Measurements from ENCODE around the gene LPIN1. TPM values are rescaled to one million over a fixed set of nuclear protein-coding genes. Genes with fewer than 3 reads are reported as not detected.

The LPIN1 gene, protein sequence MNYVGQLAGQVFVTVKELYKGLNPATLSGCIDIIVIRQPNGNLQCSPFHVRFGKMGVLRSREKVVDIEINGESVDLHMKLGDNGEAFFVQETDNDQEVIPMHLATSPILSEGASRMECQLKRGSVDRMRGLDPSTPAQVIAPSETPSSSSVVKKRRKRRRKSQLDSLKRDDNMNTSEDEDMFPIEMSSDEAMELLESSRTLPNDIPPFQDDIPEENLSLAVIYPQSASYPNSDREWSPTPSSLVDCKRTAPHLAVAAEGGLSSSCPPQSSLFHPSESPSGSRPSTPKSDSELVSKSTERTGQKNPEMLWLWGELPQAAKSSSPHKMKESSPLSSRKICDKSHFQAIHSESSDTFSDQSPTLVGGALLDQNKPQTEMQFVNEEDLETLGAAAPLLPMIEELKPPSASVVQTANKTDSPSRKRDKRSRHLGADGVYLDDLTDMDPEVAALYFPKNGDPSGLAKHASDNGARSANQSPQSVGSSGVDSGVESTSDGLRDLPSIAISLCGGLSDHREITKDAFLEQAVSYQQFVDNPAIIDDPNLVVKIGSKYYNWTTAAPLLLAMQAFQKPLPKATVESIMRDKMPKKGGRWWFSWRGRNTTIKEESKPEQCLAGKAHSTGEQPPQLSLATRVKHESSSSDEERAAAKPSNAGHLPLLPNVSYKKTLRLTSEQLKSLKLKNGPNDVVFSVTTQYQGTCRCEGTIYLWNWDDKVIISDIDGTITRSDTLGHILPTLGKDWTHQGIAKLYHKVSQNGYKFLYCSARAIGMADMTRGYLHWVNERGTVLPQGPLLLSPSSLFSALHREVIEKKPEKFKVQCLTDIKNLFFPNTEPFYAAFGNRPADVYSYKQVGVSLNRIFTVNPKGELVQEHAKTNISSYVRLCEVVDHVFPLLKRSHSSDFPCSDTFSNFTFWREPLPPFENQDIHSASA
- total RNA-seq (10 to 100 TPM; 24.5 to 42.9 (median 38.7) TPM), polyA plus RNA-seq (15.3 TPM)
- long read RNA-seq, donor 1, full-length matches to known transcripts: 10 of 72 reads
- long read RNA-seq, donor 1, partial matches to known transcripts: 34 of 72 reads
- long read RNA-seq, donor 1, other reads (novel, unspliced or antisense): 28 of 72 reads
- long read RNA-seq, donor 2, full-length matches to known transcripts: 2 of 31 reads
- long read RNA-seq, donor 2, partial matches to known transcripts: 18 of 31 reads
- long read RNA-seq, donor 2, other reads (novel, unspliced or antisense): 11 of 31 reads
- long read RNA-seq, donor 3, full-length matches to known transcripts: 4 of 58 reads
- long read RNA-seq, donor 3, partial matches to known transcripts: 23 of 58 reads
- long read RNA-seq, donor 3, other reads (novel, unspliced or antisense): 31 of 58 reads
- long read RNA-seq, donor 4, full-length matches to known transcripts: 2 of 19 reads
- long read RNA-seq, donor 4, partial matches to known transcripts: 8 of 19 reads
- long read RNA-seq, donor 4, other reads (novel, unspliced or antisense): 9 of 19 reads

DNA sequence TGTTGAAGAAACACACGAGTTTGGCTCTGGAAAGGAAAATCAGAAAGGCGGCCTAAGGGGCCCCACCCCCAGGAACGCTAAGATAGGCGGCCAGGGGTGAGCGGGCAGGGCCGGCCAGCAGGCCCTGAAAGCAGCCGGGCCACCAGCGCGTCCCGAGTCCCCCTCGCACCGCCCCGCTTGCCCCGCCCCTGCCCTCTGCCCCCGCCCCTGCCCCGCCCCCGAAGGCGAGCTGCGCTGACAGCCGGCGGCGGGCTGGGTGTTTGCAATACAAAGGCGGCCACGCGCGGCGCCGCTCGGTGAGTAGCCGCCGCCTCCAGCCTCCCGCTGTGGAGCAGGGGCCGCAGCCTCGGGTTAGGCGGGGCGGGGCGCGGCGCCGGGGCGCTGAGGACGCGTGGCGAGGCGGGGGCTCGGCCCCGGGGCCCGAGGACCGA, at the start of gene LPIN1:
Gene LPIN1, plus strand, starts transcription at position 257 of the 431 bp plus-strand sequence. CDS start 18,910 bp downstream, outside the sequence.
- Histone ChIP-seq H3K4me1 (ENCODE audit: control insufficient read depth, insufficient read depth, low read length) (peaks cover 27% of the 10 kb centered on the region), H3K27ac (ENCODE audit: low read length) (peak within 1 kb of the TSS; percentile 84), H3K9me3 (ENCODE audit: control insufficient read depth, low read length) (no peaks in the 10 kb centered on the region), H3K4me3 (ENCODE audit: low read length) (peak within 1 kb of the TSS; percentile 81), H3K27me3 (ENCODE audit: control insufficient read depth, insufficient read depth) (no peaks in the 10 kb centered on the region)
- DNase-seq (peak; percentile 90 to 97 (median 96)), ATAC-seq (peak; percentile 85 to 89)
- WGBS: under 1% methylated on average over 49 of the region's 49 CpGs
- intact Hi-C loops (cut with DNase I): no loop called here

DNA sequence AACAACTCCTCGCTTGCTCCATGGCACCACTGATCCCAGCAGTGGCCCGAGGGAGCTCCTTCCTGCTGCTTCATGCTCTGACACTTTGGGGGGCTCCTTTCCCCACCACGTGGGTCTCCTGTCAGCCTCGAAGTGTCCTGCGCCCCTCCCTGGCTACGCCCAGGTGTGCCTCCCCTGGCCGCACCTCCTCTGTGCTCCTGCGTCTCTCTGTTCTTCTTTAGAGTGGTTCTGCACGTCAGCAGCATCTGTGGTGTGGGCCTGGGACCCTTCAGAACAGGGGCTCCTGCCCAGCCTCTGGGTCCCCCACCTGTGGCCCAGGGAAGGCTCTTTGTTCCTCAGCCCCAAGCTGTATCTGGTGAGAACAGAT, 49.7 kb upstream of the LPIN1 start:
- DNase-seq: peak in 1 of 3 donors; percentile 16
- no peaks in the 10 kb centered on the region for H3K9me3 ChIP-seq (ENCODE audit: control insufficient read depth, low read length)
- H3K4me1 ChIP-seq (ENCODE audit: control insufficient read depth, insufficient read depth, low read length): peaks cover 8% of the 10 kb centered on the region
- WGBS: 73% methylated on average over 9 of the region's 9 CpGs
- no peaks in the 10 kb centered on the region for H3K27me3 ChIP-seq (ENCODE audit: control insufficient read depth, insufficient read depth)
- intact Hi-C loops (cut with DNase I): loop anchor here in 2 of 4 donors (5.0 kb wide), 2 partner anchors 46 to 81 kb away; no protein-coding TSS in a partner anchor
- no peak for ATAC-seq
- no peak overlapping the region for H3K4me3 ChIP-seq (ENCODE audit: low read length)
- H3K27ac ChIP-seq (ENCODE audit: low read length): no peak overlapping the region

DNA sequence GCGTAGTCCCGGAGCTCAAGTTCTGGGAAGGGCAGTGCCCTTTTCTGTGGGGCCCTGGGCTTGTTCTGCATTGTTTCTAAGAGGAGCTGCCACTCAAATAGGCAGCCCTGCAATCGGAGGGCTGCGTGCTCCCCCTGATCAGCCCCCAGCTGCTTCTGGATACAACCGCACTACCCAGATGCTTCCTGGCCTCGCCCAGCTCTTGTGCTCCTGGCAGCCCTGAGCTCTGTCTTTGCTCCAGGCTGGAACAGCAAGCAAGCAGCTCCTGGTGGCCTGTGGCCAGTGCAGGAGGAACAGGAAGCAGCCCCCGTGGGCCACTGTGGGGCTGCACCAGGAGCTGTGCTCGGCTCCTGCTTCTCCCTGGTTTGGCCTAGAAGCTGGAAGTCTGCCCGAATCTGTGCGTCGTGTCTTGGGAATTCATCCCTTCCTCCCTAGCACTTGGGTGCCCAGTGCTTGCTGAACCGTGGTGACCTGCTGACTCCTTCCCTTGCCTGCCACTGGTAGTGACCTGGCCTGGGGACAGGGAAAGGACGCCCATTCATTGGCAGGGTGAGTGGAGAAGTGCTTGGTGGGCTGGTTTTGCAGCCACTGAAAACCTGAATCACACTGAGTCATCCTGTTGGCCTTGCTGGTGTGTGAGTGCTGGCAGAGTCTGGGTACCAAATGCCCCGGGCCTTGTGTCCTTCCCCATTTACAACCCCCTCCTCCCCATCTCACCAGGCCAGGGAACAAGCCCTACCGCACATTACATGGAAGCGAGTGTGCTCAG, 49.1 kb upstream of the LPIN1 start:
- peaks cover 8% of the 10 kb centered on the region for H3K4me1 ChIP-seq (ENCODE audit: control insufficient read depth, insufficient read depth, low read length)
- no peaks in the 10 kb centered on the region for H3K27me3 ChIP-seq (ENCODE audit: control insufficient read depth, insufficient read depth)
- no peak overlapping the region for H3K4me3 ChIP-seq (ENCODE audit: low read length)
- WGBS: 51% methylated on average over 16 of the region's 16 CpGs
- H3K9me3 ChIP-seq (ENCODE audit: control insufficient read depth, low read length): no peaks in the 10 kb centered on the region
- peak overlapping the region; percentile 27 for H3K27ac ChIP-seq (ENCODE audit: low read length)
- DNase-seq: peak in 2 of 3 donors; percentile 72 to 75
- intact Hi-C loops (cut with DNase I): loop anchor here in 2 of 4 donors (5.0 kb wide), 2 partner anchors 45 to 80 kb away; no protein-coding TSS in a partner anchor
- ATAC-seq: peak; percentile 4 to 43

DNA sequence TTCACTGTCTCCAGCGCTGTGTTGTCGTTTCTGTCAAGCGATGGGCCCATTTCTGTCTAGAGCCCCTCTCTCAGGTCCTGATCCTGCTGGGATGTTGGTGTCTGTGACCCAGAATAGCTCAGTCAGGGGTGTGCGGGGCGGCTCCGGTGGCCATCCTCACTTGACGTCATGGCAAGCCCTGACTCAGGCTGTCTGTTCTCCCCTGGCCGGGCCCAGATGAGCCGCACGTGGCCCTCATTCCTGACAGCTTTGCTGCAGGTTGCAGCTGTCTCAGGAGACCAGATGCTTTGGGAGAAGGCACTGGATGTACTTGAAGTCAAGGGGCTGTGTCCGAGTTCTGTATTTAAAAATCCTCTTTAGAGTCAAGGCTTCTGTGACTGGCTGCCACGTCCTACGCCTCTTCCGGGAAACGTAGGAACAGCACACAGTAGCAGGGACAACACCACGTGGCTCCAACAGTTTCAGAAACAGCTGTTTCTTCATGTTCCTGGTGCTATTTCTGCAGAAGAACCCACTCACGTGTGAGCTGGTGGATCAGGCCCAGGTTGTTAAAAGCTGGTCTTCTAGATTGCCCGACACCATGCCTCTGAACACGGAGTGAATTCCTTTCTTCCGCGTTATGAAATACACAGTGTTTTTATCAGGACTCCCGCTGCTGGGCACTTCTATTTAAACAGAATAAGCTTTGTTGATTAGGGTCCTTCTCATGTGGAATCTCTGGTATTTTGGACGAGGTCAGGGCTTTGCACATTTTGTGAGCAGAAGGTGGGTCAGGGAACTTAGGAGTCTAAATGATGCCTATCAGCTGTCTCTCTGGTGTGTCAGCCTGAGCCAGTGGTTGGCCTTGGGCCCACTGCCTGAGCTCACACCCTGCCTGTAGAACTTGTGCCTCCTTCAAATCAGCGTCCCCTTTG, 48.2 kb upstream of the LPIN1 start:
- WGBS: 45% methylated on average over 24 of the region's 24 CpGs
- Histone ChIP-seq H3K27me3 (ENCODE audit: control insufficient read depth, insufficient read depth) (no peaks in the 10 kb centered on the region), H3K27ac (ENCODE audit: low read length) (peak overlapping the region; percentile 27), H3K4me3 (ENCODE audit: low read length) (no peak overlapping the region), H3K9me3 (ENCODE audit: control insufficient read depth, low read length) (no peaks in the 10 kb centered on the region), H3K4me1 (ENCODE audit: control insufficient read depth, insufficient read depth, low read length) (peaks cover 8% of the 10 kb centered on the region)
- DNase-seq: peak; percentile 75 to 83 (median 79)
- ATAC-seq: peak; percentile 76 to 91
- intact Hi-C loops (cut with DNase I): loop anchor here in 2 of 4 donors (5.0 kb wide), 2 partner anchors 44 to 79 kb away; no protein-coding TSS in a partner anchor

DNA sequence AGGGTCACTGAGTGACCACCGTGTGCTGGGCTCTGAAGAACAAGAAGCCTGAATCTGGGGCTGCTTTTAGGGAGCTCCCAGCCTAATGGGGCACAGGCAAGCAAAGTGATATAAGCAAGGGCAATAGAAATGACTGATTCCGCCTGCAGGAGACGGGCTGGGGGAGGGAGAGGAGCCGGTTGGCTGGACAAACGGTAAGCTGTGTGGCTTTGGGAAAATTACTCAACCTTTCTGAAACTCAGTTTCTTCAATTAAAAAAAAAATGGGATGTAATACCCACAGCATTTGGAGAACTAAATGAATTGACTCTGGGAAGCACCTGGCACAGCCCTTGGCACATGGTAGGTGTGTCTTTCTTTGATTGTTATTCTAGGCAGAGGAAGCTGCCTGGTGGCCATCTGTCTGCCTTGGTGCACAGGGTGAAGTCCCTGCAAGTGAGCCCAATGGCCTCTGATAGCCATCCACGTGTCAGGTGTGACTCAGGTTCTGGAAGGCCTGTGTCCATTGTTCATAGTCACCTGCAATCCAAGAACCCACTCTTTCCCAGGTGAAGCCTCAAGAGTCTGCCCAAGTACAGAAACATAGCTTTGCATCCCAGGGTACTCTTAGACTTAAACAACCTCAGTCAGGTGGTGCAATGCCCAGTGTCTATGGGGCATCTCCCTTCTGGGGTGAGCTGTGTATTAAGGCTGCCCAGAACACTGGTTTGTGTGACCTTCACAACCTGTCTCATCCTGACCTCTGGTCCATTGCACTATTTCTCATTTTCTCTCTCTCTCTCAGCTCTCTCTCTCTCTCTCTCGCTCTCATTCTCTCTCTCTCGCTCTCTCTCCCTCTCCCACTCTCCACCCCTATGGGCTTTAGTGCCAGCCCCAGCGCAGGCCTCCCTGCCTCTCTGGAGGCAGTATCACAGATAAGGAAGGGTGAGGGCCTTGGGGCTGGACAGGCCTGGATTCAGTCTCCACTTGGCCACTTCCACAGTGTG, 46.5 kb upstream of the LPIN1 start:
- Histone ChIP-seq H3K9me3 (ENCODE audit: control insufficient read depth, low read length) (no peaks in the 10 kb centered on the region), H3K4me1 (ENCODE audit: control insufficient read depth, insufficient read depth, low read length) (peaks cover 8% of the 10 kb centered on the region), H3K4me3 (ENCODE audit: low read length) (no peak overlapping the region), H3K27ac (ENCODE audit: low read length) (no peak overlapping the region), H3K27me3 (ENCODE audit: control insufficient read depth, insufficient read depth) (no peaks in the 10 kb centered on the region)
- 77% methylated on average over 9 of the region's 9 CpGs for WGBS
- intact Hi-C loops (cut with DNase I): loop anchor here in 2 of 4 donors (5.0 kb wide), 2 partner anchors 42 to 77 kb away; no protein-coding TSS in a partner anchor
- DNase-seq: no peak
- no peak for ATAC-seq

DNA sequence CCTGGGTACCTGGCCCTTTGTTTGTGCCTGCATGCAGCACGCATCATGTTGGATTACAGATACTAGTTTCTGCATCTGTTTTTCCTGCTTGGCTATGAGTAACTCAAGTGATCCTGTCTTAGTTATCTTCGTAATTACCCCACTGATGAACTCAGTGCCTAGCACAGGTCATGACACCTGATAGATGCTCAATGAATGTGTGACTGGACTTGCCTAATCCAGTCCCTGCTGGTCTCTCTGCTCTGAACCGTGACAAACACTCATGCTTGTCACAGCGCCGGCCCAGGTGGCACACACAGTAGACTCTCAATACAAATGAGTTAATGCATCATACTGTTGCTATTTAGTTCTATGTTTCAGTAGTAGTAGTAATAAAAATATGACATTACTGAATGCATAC, 45.2 kb upstream of the LPIN1 start:
- H3K9me3 ChIP-seq (ENCODE audit: control insufficient read depth, low read length): no peaks in the 10 kb centered on the region
- no peaks in the 10 kb centered on the region for H3K27me3 ChIP-seq (ENCODE audit: control insufficient read depth, insufficient read depth)
- no peak for ATAC-seq
- intact Hi-C loops (cut with DNase I): no loop called here
- no peak overlapping the region for H3K4me3 ChIP-seq (ENCODE audit: low read length)
- H3K4me1 ChIP-seq (ENCODE audit: control insufficient read depth, insufficient read depth, low read length): peaks cover 8% of the 10 kb centered on the region
- no peak overlapping the region for H3K27ac ChIP-seq (ENCODE audit: low read length)
- 98% methylated on average over 5 of the region's 5 CpGs for WGBS
- DNase-seq: no peak

DNA sequence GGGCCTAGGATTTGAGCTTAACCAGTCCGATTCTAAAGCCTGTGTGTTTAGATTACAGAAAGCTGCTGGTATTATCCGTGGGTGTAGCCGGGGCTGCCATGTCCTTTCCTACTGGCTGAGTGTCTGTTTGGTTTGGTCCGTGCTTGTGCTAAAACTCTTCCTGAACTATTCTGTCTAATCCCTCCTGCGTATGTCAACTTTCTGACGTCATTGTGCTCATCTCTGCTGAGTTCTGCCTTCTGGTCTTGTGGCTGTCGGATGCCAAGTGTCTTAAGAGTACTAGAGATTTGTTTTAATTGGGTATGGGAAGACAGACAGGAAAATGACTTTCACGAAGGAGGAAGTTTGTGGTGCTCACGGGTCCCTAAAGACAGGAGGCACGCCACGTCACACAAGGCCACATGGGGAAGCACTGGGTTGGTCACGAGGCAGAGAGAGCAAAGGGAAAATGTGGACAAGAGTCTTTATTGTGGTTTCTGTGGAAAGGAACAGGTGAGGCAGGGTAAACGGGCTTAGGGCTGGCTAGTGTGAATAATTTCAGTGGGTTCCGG, 44.6 kb upstream of the LPIN1 start:
- ATAC-seq: no peak
- no peak overlapping the region for H3K4me3 ChIP-seq (ENCODE audit: low read length)
- 63% methylated on average over 14 of the region's 14 CpGs for WGBS
- H3K4me1 ChIP-seq (ENCODE audit: control insufficient read depth, insufficient read depth, low read length): peaks cover 8% of the 10 kb centered on the region
- H3K27me3 ChIP-seq (ENCODE audit: control insufficient read depth, insufficient read depth): no peaks in the 10 kb centered on the region
- no peaks in the 10 kb centered on the region for H3K9me3 ChIP-seq (ENCODE audit: control insufficient read depth, low read length)
- intact Hi-C loops (cut with DNase I): no loop called here
- DNase-seq: peak in 2 of 3 donors; percentile 37 to 69
- no peak overlapping the region for H3K27ac ChIP-seq (ENCODE audit: low read length)

DNA sequence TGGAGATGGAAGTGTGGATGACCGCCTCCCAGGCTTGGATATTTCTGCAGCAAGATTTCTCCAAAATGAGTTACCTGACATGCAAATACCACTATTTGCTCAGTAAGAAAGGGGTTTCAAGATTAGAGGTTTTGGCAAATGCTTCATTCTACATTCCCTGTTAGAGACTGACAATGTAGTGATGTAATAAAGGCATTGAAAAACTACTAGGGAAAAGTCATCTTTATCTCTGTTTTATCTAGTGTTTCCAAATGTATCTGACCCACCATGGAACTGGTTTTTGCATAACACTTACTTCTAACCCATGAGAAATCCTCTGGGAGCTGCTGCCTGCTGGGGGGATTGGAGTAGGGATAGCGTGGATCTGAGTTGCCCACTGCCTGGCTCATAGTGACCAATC, 43.5 kb upstream of the LPIN1 start:
- DNase-seq (no peak), ATAC-seq (no peak)
- Histone ChIP-seq H3K9me3 (ENCODE audit: control insufficient read depth, low read length) (no peaks in the 10 kb centered on the region), H3K4me3 (ENCODE audit: low read length) (no peak overlapping the region), H3K4me1 (ENCODE audit: control insufficient read depth, insufficient read depth, low read length) (peaks cover under 1% of the 10 kb centered on the region), H3K27ac (ENCODE audit: low read length) (no peak overlapping the region), H3K27me3 (ENCODE audit: control insufficient read depth, insufficient read depth) (no peaks in the 10 kb centered on the region)
- intact Hi-C loops (cut with DNase I): no loop called here
- 90% methylated on average over 2 of the region's 2 CpGs for WGBS
